ENCODE results near the gene DHTKD1. TPM values are rescaled to one million over a fixed set of nuclear protein-coding genes. Genes with fewer than 3 reads are reported as not detected.

The DHTKD1 gene
- total and polyA plus RNA-seq, 10 of the 15 experiments (the other 5 are each of a cell fraction or from before 2014, with no cell fraction given) = 11.3 to 35.0 (median 26.9) TPM

DNA sequence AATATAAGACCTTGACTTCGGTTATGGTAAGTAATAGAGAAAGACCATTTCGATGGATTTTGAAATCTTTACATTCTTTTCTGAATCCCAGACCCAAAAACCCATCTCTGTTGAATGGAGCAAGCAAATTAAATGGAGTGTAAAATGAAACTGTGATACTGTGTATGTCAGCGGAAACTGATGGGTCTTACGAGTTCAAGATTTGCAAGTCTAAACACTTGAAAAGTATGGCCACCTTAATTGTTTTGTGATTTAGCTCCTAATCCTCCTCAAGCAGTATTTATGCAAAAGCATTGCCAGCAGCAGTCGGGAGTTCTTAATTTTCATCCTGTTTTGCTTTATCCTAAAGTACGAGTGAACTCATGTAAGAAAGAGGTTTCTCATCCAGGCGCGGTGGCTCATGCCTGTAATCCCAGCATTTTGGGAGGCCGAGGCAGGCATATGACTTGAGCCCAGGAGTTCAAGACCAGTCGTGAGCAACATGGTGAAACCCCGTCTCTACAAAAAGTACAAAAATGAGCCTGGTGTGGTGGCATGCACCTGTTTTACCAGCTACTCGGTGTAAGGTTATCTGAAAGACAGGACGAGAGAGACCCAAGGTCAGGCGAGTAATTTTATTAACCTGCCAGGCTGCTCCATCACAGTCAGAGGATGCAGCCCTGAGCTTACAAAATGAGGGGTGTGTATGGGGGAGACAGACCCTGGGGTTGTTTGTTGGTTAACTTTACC, 5.8 kb upstream of the DHTKD1 start:
- ChIA-PET CTCF (no interaction called here), RAD21 (ENCODE audit: unreplicated experiment) (no interaction called here), POLR2A (interaction anchor here (0.7 to 1.6 kb wide), 3 partner anchors 9 to 12 kb away, joined by 3 to 6 read pairs (median 5); no protein-coding TSS in a partner anchor), SMC1A (ENCODE audit: uncharacterized antibody, unreplicated experiment) (interaction anchor here (1.0 to 1.4 kb wide), 5 partner anchors 9 to 22 kb away, joined by 3 to 7 read pairs (median 3); no protein-coding TSS in a partner anchor)
- Histone ChIP-seq H3K9me3 (replicated peaks; ENCODE audit: control insufficient read depth, insufficient read depth, low read length) (no peaks in the 10 kb centered on the region), H2AFZ (ENCODE audit: control insufficient read depth, low read depth, low read length) (peak overlapping the region; percentile 54; the same call in 1 of the 2 replicates), H3K27me3 (replicated peaks in 1 of 2; ENCODE audit: control insufficient read depth in 2 of 2, insufficient read depth in 2 of 2, low read length in 1 of 2) (no peaks in the 10 kb centered on the region), H3K9ac (ENCODE audit: control insufficient read depth, insufficient read depth, low read length) (no peak overlapping the region), H3K4me3 (no peak overlapping the region), H3K27ac (ENCODE audit: control insufficient read depth, insufficient read depth) (no peak overlapping the region), H4K20me1 (ENCODE audit: control insufficient read depth, insufficient read depth) (no peaks in the 10 kb centered on the region), H3K79me2 (ENCODE audit: control insufficient read depth, insufficient read depth, low read length) (no peaks in the 10 kb centered on the region), H3K36me3 (ENCODE audit: control insufficient read depth in 2 of 2, insufficient read depth in 2 of 2, low read length in 1 of 2) (no peaks in the 10 kb centered on the region), H3K4me1 (ENCODE audit: control insufficient read depth, insufficient read depth, low read length) (no peaks in the 10 kb centered on the region; the same call in 1 of the 2 replicates), H3K4me2 (ENCODE audit: control insufficient read depth, insufficient read depth) (no peak overlapping the region)
- TF ChIP-seq, protein P1, sequence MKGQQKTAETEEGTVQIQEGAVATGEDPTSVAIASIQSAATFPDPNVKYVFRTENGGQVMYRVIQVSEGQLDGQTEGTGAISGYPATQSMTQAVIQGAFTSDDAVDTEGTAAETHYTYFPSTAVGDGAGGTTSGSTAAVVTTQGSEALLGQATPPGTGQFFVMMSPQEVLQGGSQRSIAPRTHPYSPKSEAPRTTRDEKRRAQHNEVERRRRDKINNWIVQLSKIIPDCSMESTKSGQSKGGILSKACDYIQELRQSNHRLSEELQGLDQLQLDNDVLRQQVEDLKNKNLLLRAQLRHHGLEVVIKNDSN (IDR thresholded peaks at IDR 0.05; ENCODE audit: borderline replicate concordance, extremely low read length, insufficient read depth, low read depth, low read length) = no peak
- TF ChIP-seq EED (IDR thresholded peaks at IDR 0.05; ENCODE audit: low read depth) = no peak
- TF ChIP-seq ZSCAN29 (IDR thresholded peaks at IDR 0.05) = no peak
- no peak for TF ChIP-seq RB1 (IDR thresholded peaks at IDR 0.05; ENCODE audit: borderline replicate concordance)
- no peak for TF ChIP-seq CREM (IDR thresholded peaks at IDR 0.05; ENCODE audit: low read depth)
- TF ChIP-seq HDAC2 (IDR thresholded peaks at IDR 0.05) = no peak
- no peak for TF ChIP-seq SPI1 (IDR thresholded peaks at IDR 0.05; ENCODE audit: borderline replicate concordance, insufficient read depth, low read depth, low read length)
- no peak for TF ChIP-seq MEF2B (IDR thresholded peaks at IDR 0.05; ENCODE audit: partially characterized antibody, poor library complexity, severe bottlenecking)
- TF ChIP-seq ZNF274 (IDR thresholded peaks at IDR 0.05; ENCODE audit: insufficient read depth, insufficient read length) = no peak
- no peak for TF ChIP-seq ZNF24 (IDR thresholded peaks at IDR 0.05)
- intact Hi-C loops (cut with micrococcal nuclease; ENCODE audit: unreplicated experiment) (no loop called here), in situ Hi-C loops (cut with MboI) (no loop called here)
- no peak for ATAC-seq
- no peak for DNase-seq (ENCODE audit: low read depth, low spot score)
- WGBS (ENCODE audit: insufficient coverage, insufficient replicate concordance, low lambda C conversion rate, missing lambda C conversion rate) = 87% methylated on average over 14 of the region's 14 CpGs
- no peak for FAIRE-seq
- no TSS peak for BruUV-seq (replicated peaks)
